GM12878 (cell line): Measurements from ENCODE around the gene ASGR2. TPM values are rescaled to one million over a fixed set of nuclear protein-coding genes. Genes with fewer than 3 reads are reported as not detected.

Experiments
- ATF7 ChIP-seq: fragments of 450-650 bp; IDR thresholded peaks from 2 replicates; pipeline ENCODE4 v1.6.1; 2016; ENCODE audit warnings: low read depth, mild to moderate bottlenecking
- BMI1 ChIP-seq: fragments of 450-650 bp; IDR thresholded peaks from 2 replicates; pipeline ENCODE4 v1.6.1; 2016; ENCODE audit warnings: mild to moderate bottlenecking, moderate library complexity, borderline replicate concordance
- CBFB ChIP-seq: IDR thresholded peaks from 2 replicates; pipeline ENCODE4 v1.6.1; 2016; ENCODE audit warnings: antibody characterized with exemption, low read depth
- CREM ChIP-seq: IDR thresholded peaks from 2 replicates; pipeline ENCODE4 v1.6.1; 2014; ENCODE audit warnings: antibody characterized with exemption, low read depth
- HDAC2 ChIP-seq: fragments of 200-600 bp; sonication (generic); IDR thresholded peaks from 2 replicates; pipeline ENCODE4 v1.6.1; 2017
- NFIC ChIP-seq: IDR thresholded peaks from 2 replicates; pipeline ENCODE4 v1.6.1; 2012; ENCODE audit warnings: low read depth, mild to moderate bottlenecking, inconsistent platforms, low read length, moderate library complexity
- SPI1 ChIP-seq: IDR thresholded peaks from 2 replicates; pipeline ENCODE4 v1.6.1; 2011; ENCODE audit warnings: low read depth, mild to moderate bottlenecking, low read length, moderate library complexity, borderline replicate concordance; ENCODE audit not compliant: insufficient read depth
- ZNF384 ChIP-seq: IDR thresholded peaks from 2 replicates; pipeline ENCODE4 v1.6.1; 2012; ENCODE audit warnings: low read depth, mild to moderate bottlenecking, low read length, improper control_type of control experiment, borderline replicate concordance
- polyA plus RNA-seq, 11 experiments: library from polyadenylated mRNA; depleted of rRNA in 4 of 11; unstranded in 6 of 11; stranded (reverse) in 5 of 11; fragments of >200 nt; fragmentation: Nextera tagmentation in 4 of 11; fragmentation: Illumina TruSeq in 1 of 11; extraction: Ambion mirVana in 4 of 11; extraction: Trizol in 1 of 11; gene quantifications; 1 replicate in 1 of 11; 2 replicates in 10 of 11; pipeline versions ENCODE4 v1.2.1 to v1.2.3, GENCODE V29; 2011 to 2016; ENCODE audit warnings: inconsistent platforms in 2 of 11, missing spikeins in 2 of 11, low read depth in 1 of 11
- total RNA-seq, 4 experiments: library from RNA; depleted of rRNA in 3 of 4; stranded (reverse); fragments of >200 nt in 3 of 4; fragmentation: Illumina TruSeq in 1 of 4; extraction: Trizol in 1 of 4; gene quantifications; 2 replicates each; pipeline versions ENCODE4 v1.2.1 to v1.2.3, GENCODE V29; 2013 to 2021
- TF ChIP-seq, protein P1 (sequence below): IDR thresholded peaks from 2 replicates; pipeline ENCODE4 v1.6.1; 2012; ENCODE audit warnings: improper control_type of control experiment, low read depth, low read length; ENCODE audit not compliant: insufficient replicate concordance
- TF ChIP-seq, protein P2 (sequence below): IDR thresholded peaks from 2 replicates; pipeline ENCODE4 v1.6.1; 2011; ENCODE audit warnings: low read depth, mild to moderate bottlenecking, low read length, moderate library complexity, borderline replicate concordance; ENCODE audit errors: extremely low read depth
- TF ChIP-seq, protein P3 (sequence below): IDR thresholded peaks from 2 replicates; pipeline ENCODE4 v1.6.1; 2011; ENCODE audit warnings: borderline replicate concordance, low read depth, mild to moderate bottlenecking, moderate library complexity, low read length; ENCODE audit not compliant: insufficient read depth, poor library complexity, severe bottlenecking
- TF ChIP-seq, protein P4 (sequence below): fragments of 150-350 bp; IDR thresholded peaks from 2 replicates; pipeline ENCODE4 v1.6.1; 2016; ENCODE audit warnings: low read depth, low read length
- TF ChIP-seq, protein P5 (sequence below): fragments of 450-650 bp; IDR thresholded peaks from 2 replicates; pipeline ENCODE4 v1.6.1; 2017; ENCODE audit warnings: mild to moderate bottlenecking, moderate library complexity

ASGR2 gene
- total and polyA plus RNA-seq, 10 of the 15 experiments (the other 5 are each of a cell fraction or from before 2014, with no cell fraction given) = not detected

DNA sequence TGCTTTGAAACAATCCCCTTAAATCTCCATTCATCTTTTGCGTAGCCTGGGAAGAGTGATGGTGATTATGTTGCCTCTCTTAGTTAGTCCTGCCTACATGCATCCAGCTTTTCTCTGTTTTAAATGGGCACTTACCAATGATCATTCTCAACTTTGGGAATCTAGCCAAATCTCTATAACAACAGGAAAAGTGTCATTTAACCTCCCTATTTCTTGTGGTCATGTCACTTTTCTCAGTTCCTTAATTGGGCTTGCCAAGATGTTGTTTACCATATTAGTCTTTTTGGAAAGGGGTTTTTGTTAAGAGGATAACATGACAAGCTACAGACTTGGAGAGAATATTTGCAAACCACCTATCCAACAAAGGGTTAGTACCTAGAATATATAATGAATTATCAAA is 19.0 kb downstream of the ASGR2 start (continued):
- TF ChIP-seq, protein P1, sequence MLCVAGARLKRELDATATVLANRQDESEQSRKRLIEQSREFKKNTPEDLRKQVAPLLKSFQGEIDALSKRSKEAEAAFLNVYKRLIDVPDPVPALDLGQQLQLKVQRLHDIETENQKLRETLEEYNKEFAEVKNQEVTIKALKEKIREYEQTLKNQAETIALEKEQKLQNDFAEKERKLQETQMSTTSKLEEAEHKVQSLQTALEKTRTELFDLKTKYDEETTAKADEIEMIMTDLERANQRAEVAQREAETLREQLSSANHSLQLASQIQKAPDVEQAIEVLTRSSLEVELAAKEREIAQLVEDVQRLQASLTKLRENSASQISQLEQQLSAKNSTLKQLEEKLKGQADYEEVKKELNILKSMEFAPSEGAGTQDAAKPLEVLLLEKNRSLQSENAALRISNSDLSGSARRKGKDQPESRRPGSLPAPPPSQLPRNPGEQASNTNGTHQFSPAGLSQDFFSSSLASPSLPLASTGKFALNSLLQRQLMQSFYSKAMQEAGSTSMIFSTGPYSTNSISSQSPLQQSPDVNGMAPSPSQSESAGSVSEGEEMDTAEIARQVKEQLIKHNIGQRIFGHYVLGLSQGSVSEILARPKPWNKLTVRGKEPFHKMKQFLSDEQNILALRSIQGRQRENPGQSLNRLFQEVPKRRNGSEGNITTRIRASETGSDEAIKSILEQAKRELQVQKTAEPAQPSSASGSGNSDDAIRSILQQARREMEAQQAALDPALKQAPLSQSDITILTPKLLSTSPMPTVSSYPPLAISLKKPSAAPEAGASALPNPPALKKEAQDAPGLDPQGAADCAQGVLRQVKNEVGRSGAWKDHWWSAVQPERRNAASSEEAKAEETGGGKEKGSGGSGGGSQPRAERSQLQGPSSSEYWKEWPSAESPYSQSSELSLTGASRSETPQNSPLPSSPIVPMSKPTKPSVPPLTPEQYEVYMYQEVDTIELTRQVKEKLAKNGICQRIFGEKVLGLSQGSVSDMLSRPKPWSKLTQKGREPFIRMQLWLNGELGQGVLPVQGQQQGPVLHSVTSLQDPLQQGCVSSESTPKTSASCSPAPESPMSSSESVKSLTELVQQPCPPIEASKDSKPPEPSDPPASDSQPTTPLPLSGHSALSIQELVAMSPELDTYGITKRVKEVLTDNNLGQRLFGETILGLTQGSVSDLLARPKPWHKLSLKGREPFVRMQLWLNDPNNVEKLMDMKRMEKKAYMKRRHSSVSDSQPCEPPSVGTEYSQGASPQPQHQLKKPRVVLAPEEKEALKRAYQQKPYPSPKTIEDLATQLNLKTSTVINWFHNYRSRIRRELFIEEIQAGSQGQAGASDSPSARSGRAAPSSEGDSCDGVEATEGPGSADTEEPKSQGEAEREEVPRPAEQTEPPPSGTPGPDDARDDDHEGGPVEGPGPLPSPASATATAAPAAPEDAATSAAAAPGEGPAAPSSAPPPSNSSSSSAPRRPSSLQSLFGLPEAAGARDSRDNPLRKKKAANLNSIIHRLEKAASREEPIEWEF = no peak
- TF ChIP-seq NFIC (peak; percentile 64; the same call in 1 of the 2 replicates), ZNF384 (no peak), ATF7 (no peak; the same call in 1 of the 2 replicates), CREM (no peak), HDAC2 (no peak), CBFB (peak; percentile 22; the same call in 1 of the 2 replicates), SPI1 (peak; percentile 99), BMI1 (peak; percentile 50; the same call in 1 of the 2 replicates)
- TF ChIP-seq, protein P2, sequence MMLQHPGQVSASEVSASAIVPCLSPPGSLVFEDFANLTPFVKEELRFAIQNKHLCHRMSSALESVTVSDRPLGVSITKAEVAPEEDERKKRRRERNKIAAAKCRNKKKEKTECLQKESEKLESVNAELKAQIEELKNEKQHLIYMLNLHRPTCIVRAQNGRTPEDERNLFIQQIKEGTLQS = no peak
- TF ChIP-seq, protein P3, sequence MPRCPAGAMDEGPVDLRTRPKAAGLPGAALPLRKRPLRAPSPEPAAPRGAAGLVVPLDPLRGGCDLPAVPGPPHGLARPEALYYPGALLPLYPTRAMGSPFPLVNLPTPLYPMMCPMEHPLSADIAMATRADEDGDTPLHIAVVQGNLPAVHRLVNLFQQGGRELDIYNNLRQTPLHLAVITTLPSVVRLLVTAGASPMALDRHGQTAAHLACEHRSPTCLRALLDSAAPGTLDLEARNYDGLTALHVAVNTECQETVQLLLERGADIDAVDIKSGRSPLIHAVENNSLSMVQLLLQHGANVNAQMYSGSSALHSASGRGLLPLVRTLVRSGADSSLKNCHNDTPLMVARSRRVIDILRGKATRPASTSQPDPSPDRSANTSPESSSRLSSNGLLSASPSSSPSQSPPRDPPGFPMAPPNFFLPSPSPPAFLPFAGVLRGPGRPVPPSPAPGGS = no peak
- TF ChIP-seq, protein P4, sequence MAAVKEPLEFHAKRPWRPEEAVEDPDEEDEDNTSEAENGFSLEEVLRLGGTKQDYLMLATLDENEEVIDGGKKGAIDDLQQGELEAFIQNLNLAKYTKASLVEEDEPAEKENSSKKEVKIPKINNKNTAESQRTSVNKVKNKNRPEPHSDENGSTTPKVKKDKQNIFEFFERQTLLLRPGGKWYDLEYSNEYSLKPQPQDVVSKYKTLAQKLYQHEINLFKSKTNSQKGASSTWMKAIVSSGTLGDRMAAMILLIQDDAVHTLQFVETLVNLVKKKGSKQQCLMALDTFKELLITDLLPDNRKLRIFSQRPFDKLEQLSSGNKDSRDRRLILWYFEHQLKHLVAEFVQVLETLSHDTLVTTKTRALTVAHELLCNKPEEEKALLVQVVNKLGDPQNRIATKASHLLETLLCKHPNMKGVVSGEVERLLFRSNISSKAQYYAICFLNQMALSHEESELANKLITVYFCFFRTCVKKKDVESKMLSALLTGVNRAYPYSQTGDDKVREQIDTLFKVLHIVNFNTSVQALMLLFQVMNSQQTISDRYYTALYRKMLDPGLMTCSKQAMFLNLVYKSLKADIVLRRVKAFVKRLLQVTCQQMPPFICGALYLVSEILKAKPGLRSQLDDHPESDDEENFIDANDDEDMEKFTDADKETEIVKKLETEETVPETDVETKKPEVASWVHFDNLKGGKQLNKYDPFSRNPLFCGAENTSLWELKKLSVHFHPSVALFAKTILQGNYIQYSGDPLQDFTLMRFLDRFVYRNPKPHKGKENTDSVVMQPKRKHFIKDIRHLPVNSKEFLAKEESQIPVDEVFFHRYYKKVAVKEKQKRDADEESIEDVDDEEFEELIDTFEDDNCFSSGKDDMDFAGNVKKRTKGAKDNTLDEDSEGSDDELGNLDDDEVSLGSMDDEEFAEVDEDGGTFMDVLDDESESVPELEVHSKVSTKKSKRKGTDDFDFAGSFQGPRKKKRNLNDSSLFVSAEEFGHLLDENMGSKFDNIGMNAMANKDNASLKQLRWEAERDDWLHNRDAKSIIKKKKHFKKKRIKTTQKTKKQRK = no peak
- TF ChIP-seq, protein P5, sequence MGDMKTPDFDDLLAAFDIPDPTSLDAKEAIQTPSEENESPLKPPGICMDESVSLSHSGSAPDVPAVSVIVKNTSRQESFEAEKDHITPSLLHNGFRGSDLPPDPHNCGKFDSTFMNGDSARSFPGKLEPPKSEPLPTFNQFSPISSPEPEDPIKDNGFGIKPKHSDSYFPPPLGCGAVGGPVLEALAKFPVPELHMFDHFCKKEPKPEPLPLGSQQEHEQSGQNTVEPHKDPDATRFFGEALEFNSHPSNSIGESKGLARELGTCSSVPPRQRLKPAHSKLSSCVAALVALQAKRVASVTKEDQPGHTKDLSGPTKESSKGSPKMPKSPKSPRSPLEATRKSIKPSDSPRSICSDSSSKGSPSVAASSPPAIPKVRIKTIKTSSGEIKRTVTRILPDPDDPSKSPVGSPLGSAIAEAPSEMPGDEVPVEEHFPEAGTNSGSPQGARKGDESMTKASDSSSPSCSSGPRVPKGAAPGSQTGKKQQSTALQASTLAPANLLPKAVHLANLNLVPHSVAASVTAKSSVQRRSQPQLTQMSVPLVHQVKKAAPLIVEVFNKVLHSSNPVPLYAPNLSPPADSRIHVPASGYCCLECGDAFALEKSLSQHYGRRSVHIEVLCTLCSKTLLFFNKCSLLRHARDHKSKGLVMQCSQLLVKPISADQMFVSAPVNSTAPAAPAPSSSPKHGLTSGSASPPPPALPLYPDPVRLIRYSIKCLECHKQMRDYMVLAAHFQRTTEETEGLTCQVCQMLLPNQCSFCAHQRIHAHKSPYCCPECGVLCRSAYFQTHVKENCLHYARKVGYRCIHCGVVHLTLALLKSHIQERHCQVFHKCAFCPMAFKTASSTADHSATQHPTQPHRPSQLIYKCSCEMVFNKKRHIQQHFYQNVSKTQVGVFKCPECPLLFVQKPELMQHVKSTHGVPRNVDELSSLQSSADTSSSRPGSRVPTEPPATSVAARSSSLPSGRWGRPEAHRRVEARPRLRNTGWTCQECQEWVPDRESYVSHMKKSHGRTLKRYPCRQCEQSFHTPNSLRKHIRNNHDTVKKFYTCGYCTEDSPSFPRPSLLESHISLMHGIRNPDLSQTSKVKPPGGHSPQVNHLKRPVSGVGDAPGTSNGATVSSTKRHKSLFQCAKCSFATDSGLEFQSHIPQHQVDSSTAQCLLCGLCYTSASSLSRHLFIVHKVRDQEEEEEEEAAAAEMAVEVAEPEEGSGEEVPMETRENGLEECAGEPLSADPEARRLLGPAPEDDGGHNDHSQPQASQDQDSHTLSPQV = no peak
